ENCODE data around the gene PDE6B. TPM values are rescaled to one million over a fixed set of nuclear protein-coding genes. Genes with fewer than 3 reads are reported as not detected.

Gene PDE6B
- total and polyA plus RNA-seq, 2 of the 13 experiments (the other 11 are each of a cell fraction or from before 2014, with no cell fraction given), result 0.38 to 0.40 TPM

DNA sequence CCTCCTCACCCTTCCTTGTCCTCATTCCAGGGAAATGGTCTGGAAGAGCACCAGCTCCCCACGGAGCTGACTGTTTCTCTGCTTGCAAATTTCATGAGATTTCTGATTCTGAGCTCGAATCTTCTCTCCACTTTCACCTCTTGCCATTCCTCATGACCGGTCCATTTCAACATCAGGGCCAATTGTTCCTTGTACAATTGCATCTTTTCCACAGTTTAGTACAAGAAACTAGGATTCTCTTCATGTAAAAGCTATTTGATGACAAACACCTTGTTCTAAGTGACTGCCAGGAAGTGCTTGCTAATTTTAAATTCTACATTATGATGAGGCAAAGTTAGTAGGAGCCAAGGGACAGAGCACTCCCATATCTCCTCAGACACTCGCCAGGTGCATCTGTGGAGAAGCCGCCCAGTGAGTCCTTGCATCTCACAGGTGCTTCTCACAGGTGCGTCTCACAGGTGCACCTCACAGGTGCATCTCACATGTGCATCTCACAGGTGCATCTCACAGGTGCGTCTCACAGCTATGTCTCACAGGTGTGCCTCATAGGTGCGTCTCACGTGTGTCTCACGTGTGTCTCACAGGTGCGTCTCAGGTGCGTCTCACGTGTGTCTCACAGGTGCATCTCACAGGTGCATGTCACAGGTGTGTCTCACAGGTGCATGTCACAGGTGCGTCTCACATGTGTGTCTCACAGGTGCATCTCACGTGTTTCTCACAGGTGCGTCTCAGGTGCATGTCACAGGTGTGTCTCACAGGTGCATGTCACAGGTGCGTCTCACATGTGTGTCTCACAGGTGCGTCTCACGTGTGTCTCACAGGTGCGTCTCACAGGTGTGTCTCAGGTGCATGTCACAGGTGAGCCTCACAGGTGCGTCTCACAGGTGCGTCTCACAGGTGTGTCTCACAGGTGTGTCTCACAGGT lies 3.0 kb upstream of the PDE6B start (continued):
- TF ChIP-seq, protein P1, sequence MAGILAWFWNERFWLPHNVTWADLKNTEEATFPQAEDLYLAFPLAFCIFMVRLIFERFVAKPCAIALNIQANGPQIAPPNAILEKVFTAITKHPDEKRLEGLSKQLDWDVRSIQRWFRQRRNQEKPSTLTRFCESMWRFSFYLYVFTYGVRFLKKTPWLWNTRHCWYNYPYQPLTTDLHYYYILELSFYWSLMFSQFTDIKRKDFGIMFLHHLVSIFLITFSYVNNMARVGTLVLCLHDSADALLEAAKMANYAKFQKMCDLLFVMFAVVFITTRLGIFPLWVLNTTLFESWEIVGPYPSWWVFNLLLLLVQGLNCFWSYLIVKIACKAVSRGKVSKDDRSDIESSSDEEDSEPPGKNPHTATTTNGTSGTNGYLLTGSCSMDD (CRISPR knock-in tag; IDR thresholded peaks at IDR 0.05), result no peak
- TF ChIP-seq ZSCAN25 (CRISPR knock-in tag; IDR thresholded peaks at IDR 0.05) (no peak), IRF2 (CRISPR knock-in tag; IDR thresholded peaks at IDR 0.05) (no peak)
- TF ChIP-seq, protein P2, sequence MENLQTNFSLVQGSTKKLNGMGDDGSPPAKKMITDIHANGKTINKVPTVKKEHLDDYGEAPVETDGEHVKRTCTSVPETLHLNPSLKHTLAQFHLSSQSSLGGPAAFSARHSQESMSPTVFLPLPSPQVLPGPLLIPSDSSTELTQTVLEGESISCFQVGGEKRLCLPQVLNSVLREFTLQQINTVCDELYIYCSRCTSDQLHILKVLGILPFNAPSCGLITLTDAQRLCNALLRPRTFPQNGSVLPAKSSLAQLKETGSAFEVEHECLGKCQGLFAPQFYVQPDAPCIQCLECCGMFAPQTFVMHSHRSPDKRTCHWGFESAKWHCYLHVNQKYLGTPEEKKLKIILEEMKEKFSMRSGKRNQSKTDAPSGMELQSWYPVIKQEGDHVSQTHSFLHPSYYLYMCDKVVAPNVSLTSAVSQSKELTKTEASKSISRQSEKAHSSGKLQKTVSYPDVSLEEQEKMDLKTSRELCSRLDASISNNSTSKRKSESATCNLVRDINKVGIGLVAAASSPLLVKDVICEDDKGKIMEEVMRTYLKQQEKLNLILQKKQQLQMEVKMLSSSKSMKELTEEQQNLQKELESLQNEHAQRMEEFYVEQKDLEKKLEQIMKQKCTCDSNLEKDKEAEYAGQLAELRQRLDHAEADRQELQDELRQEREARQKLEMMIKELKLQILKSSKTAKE (CRISPR knock-in tag; IDR thresholded peaks at IDR 0.05; ENCODE audit: borderline replicate concordance), result no peak

DNA sequence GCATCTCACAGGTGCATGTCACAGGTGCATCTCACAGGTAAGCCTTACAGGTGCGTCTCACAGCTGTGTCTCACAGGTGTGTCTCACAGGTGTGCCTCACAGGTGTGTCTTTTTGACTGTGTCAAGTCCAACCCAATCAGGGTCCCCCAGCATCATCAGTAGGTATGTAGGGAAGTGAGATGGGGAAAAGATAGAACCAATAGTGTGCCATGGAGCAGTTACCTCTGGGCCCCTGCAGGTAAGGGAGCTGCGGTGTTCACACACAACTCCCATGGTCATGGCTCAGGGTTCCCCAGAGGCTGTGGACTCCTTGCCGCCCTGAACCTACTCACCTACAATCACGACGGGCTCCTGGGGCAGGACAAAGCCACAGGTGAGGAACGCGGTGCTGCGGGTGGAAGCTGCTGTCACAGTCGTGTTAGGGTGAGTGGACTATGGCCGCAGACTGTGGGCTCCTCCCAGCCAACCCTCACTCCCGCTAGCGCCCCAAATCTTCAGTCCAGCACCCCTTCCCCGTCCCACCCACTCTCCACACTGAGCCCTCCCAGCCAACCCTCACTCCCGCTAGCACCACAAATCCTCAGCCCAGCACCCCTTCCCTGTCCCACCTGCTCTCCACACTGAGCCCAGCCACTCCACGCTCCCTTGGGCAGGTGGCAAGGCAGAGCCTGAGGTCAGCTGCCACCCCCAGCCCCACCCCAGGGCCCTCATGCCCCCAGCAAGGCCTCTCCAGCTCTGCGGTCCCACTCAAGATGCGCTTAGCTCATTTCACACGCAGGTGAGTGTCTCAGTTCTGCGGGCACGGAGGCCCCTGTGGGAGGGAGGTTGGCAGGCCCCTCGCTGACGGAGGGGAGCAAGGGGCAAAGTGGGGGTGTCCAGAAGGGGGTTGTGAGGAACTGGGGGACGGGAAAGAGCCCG lies 2.1 kb upstream of the PDE6B start:
- Histone ChIP-seq H4K20me1 (ENCODE audit: insufficient read depth, low read length) (no peaks in the 10 kb centered on the region), H3K4me1 (ENCODE audit: insufficient read depth, low read length) (no peaks in the 10 kb centered on the region), H3K79me2 (ENCODE audit: insufficient read depth, low read length) (no peaks in the 10 kb centered on the region), H3K27me3 (ENCODE audit: control insufficient read depth in 1 of 2, insufficient read depth in 2 of 2, low read length in 2 of 2) (peaks cover 8 to 72% of the 10 kb centered on the region in 2 experiments; a peak in 4 of 5 replicates), H3K4me2 (ENCODE audit: low read depth, low read length) (no peak overlapping the region), H3K4me3 (replicated peaks in 1 of 3; ENCODE audit: insufficient read depth in 1 of 3, low read depth in 2 of 3, low read length in 3 of 3) (no peak overlapping the region), H3K36me3 (replicated peaks in 1 of 2; ENCODE audit: control insufficient read depth in 1 of 2, insufficient read depth in 2 of 2, low read length in 2 of 2) (no peaks in the 10 kb centered on the region), H3K27ac (ENCODE audit: extremely low read length, insufficient read depth, low read length) (no peak overlapping the region), H2AFZ (ENCODE audit: low read length) (no peak overlapping the region), H3K9ac (ENCODE audit: insufficient read depth, low read depth, low read length) (no peak overlapping the region), H3K9me3 (ENCODE audit: low read length) (no peaks in the 10 kb centered on the region)
- 33% methylated on average over 17 of the region's 24 CpGs for WGBS (ENCODE audit: low lambda C conversion rate)
- POLR2A ChIA-PET, result interaction anchor here (0.7 kb wide), 1 partner anchor 160 kb away, joined by 3 read pairs; no protein-coding TSS in a partner anchor
- intact Hi-C loops (cut with micrococcal nuclease; ENCODE audit: unreplicated experiment) (no loop called here), in situ Hi-C loops (cut with HindIII; ENCODE audit: extremely low pct_ligation_motif_present, low pct_unique_long_range_greater_than_20kb) (no loop called here)
- CTCF ChIA-PET (ENCODE audit: low intra/inter-chr PET ratio, low total read pairs), result no interaction called here
- no peak for FAIRE-seq
- no peak for DNase-seq (ENCODE audit: low spot score)
- no peak for ATAC-seq
- BruUV-seq (replicated peaks), result no TSS peak
- TF ChIP-seq BORCS8-MEF2B (CRISPR knock-in tag; IDR thresholded peaks at IDR 0.05), result no peak
- no peak for TF ChIP-seq ZNF160 (CRISPR knock-in tag; IDR thresholded peaks at IDR 0.05)
- no peak for TF ChIP-seq NFATC3 (CRISPR knock-in tag; IDR thresholded peaks at IDR 0.05)
- TF ChIP-seq ZNF776 (CRISPR knock-in tag; IDR thresholded peaks at IDR 0.05), result no peak
- TF ChIP-seq ZSCAN30 (CRISPR knock-in tag; IDR thresholded peaks at IDR 0.05), result no peak
- no peak for TF ChIP-seq HOXA3 (CRISPR knock-in tag; IDR thresholded peaks at IDR 0.05)
- no peak for TF ChIP-seq EEA1 (CRISPR knock-in tag; IDR thresholded peaks at IDR 0.05; ENCODE audit: borderline replicate concordance)
- TF ChIP-seq, protein P3, sequence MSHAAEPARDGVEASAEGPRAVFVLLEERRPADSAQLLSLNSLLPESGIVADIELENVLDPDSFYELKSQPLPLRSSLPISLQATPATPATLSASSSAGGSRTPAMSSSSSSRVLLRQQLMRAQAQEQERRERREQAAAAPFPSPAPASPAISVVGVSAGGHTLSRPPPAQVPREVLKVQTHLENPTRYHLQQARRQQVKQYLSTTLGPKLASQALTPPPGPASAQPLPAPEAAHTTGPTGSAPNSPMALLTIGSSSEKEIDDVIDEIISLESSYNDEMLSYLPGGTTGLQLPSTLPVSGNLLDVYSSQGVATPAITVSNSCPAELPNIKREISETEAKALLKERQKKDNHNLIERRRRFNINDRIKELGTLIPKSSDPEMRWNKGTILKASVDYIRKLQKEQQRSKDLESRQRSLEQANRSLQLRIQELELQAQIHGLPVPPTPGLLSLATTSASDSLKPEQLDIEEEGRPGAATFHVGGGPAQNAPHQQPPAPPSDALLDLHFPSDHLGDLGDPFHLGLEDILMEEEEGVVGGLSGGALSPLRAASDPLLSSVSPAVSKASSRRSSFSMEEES (CRISPR knock-in tag; IDR thresholded peaks at IDR 0.05), result no peak
- TF ChIP-seq RNF2 (conservative IDR thresholded peaks at IDR 0.05; ENCODE audit: low read depth), result no peak
